ENCODE results near the gene SLC51B.
"Not testable (repeated sequence)": the region's sequence is repeated elsewhere in the genome, so short reads cannot be mapped to it uniquely, and the experiment has no call there.

The SLC51B gene

DNA sequence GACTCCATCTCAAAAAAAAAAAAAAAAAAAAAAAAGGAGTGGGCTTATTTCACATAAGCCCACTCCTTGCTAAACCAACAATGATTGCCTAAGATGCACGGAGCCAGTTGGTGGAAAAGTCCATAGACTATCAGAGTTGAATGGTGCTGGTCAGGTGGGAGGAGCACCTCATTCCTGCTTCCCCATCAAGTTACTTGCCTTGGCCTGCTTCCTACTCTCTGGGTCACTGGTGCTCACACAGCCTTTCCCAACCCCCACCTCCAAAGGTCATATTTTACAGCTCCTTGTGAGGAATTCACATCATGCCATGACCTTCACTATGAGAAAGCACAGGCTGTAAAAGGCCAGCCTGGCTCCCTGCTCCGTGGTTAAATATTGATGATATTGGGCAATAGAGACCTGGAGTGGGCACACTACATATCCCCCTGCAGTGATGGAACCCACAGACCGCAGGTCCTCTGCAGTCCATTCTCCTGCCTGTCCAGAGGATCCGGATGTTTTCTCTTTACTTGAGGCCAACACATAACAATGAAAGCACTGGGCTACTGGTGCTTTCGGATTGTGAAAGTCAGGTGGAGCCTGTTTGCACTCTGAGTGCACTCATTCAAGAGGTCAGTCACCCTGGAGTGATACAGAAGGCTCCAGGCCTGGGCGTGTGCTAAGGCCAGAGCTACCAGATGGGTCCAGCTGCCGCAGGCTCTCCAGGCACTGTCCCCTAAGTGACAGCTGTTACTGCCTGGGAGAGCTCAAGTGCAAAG is at the start of gene SLC51B:
Gene SLC51B (plus strand): TSS at position 664 of the 758 bp plus-strand sequence. CDS start 4,618 bp downstream, outside the sequence.
- DNase-seq (ENCODE audit: low read depth, low spot score) = no peak

DNA sequence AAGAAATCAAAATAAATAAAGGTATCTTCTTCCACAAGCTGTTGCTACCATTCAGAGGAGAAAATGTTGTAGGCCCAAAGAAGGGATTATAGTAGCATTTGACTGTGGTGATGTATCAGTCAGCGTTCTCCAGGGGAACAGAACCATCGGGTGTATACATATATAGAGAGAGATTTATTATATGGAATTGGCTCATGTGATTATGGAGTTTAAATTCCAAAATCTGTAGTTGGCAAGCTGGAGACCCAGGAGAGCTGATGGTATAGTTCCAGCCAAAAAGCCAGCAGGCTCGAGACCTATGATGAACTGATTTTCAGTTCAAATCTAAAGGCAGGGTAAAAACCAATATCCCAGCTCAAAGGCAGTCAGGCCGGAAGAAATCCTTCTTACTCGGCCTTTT is 48.1 kb upstream of the SLC51B start:
- DNase-seq (ENCODE audit: low read depth, low spot score) = no peak

DNA sequence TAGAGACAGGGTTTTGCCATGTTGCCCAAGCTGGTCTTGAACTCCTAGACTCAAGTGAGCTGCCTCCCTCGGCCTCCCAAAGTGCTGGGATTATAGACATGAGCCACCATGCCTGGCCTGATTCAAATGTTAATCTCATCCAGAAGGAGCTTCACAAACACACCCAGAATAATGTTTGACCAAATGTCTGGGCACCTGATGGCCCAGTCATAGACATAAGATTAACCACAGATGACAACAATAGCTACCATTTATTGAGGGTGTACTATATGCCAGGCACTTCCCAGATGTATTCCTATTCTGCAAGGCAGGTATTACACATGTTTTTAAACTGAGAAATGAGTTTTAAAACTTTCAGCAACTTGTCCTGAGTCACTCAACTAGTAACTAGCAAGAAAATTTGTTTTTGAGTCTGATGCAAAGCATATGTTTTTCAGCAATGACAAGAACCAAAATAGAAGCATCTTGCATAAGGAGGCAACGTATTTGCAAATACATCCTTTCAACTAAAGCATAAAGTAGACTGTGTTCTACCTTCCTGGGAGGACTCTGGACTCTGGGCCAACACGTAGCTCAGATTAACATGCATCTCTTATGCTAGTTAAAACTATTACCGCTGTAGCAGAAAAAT is 47.3 kb upstream of the SLC51B start:
- no peak for DNase-seq (ENCODE audit: low read depth, low spot score)

DNA sequence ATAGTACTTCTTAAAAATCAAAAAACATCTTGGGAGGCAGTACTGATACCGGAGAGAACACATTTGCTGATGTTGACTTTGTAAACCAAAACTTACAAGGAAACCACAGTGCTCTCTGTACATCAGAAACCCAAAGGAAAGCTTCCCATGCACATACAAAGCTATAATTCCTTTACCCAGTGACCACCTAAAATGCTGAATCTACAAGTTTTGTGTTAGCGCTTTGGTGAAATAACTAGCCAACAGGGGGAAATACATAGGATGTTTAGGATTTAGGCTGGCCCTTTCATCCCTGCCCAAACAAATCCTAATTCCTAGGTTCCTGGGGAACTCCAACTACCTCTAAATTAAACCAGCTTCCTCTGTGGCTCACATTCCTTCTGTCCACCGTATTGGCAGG is 40.2 kb upstream of the SLC51B start:
- no peak for DNase-seq (ENCODE audit: low read depth, low spot score)

GRCh38 chr15:65006876-65007275 is 38.3 kb upstream of the SLC51B start:
- DNase-seq (ENCODE audit: low read depth, low spot score) = no peak

DNA sequence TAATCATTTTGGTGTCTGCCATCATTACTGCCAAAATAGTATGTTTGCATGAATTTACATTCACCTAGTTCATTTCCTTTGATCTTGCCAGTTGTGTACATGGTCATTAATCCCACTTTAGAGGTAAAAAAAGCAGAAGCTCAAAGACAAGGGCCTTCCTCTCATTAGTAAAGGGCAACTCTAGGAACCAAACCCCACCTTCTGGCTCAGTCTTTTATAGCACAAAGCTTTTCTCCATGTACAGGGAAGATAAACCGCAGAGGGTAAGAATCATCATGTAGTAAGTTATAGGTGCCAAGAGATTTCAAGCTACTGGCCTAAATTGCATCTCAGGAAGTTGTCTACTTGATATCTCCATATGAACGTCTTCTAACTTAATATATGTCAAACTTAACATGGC is 36.2 kb upstream of the SLC51B start:
- no peak for DNase-seq (ENCODE audit: low read depth, low spot score)

DNA sequence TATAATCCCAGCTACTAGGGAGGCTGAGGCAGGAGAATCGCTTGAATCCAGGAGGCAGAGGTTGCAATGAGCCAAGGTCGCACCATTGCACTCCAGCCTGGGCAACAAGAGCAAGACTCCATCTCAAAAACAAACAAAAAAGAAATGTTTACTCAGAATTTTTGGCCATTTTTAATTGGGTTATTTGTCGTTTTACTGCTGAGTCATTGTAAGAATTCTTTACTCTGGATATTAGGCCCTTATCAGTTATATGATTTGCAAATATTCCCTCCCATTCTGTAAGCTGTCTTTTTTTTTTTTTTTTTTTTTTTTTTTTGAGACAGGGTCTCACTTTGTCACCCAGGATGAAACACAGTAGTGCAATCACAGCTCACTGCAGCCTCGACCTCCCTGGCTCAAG is 34.0 kb upstream of the SLC51B start:
- DNase-seq (ENCODE audit: low read depth, low spot score) = not testable (repeated sequence)

GRCh38 chr15:65020419-65020818 is 24.8 kb upstream of the SLC51B start:
- no peak for DNase-seq (ENCODE audit: low read depth, low spot score)

- DNase-seq (ENCODE audit: low read depth, low spot score) = no peak
Measured at GRCh38 chr15:65021488-65021887, 23.7 kb upstream of the SLC51B start.

DNA sequence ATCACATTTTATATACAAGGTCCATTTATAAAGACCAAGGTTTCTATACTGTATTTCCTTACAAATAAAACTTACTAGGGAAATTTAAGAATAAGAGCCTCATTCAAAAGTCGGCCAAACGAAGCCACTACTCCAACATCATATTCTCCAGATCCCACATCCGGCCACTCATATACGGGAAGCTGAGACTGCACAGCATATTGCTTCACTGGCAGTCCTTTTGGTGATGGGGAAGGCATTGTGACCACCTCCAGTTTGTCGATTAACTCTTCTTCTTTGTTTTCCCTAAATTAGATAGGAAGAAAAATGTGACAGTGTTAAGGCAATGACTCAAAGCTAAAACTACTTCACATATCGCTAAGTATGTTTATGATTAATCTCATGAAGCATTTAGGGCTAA is 18.4 kb upstream of the SLC51B start:
- DNase-seq (ENCODE audit: low read depth, low spot score) = no peak

DNA sequence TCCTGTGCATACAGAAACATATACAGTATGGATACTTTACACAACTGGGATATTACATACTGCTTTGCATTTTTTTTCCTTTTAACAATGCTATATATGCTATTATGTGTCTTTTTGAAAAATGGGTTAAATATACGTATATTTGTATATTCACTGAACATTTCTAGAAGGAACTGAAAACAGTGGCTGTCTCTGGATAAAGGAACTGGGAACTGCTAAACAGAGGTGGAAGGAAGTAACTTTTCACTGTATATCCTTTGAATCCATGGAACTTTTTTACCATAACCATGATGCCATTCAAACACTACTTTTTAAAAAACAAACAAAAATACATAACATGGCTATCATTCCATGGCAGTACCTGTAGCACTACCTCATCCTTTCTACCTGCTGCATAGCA is 17.6 kb upstream of the SLC51B start:
- DNase-seq (ENCODE audit: low read depth, low spot score) = no peak

DNA sequence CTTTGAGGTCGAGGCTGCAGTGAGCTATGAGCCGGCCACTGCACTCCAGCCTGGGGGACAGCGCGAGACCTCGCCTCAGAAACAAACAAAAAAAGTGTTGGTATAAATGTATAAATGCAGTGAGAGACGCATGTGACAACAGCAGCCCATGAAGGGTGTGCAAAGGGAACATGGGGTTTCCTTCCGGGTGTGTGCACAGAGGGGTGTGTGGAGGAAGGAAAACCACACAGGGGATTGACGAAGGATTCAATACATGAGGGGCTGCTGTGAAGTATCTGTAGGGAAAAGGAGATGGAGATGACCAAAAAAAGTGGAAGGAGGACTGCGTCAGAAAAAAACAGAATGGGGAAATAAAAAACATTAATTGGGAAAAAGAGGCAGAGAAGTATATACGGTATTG is 16.8 kb upstream of the SLC51B start:
- DNase-seq (ENCODE audit: low read depth, low spot score) = no peak

GRCh38 chr15:65028921-65029735 is 16.1 kb upstream of the SLC51B start, which contains the start of gene MTFMT:
Gene MTFMT, minus strand, starts transcription at chr15:65029639. Its CDS starts 26 bp downstream, at chr15:65029613.
- no peak for DNase-seq (ENCODE audit: low read depth, low spot score)

DNA sequence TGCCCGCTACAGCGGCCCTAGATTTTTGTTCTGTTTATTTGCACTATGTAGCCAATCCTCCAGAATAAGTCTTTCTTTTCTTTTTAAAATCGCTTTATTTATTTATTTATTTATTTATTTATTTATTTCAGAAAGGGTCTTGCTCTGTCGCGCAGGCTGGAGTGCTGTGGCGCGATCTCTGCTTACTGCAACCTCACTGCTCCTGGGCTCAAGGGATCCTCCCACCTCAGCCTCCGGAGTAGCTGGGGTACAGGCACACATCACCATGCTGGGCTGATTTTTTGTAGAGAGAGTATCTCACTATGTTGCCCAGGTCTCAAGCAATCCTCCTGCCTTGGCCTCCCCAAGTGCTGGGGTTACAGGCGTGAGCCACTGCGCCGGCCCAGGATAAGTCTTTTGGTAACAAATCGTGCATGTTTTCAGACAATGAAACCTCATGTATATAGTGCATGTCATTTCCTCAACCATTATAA is 15.4 kb upstream of the SLC51B start:
- no peak for DNase-seq (ENCODE audit: low read depth, low spot score)

GRCh38 chr15:65032801-65033537 is 12.2 kb upstream of the SLC51B start:
- peak; percentile 86 for DNase-seq (ENCODE audit: low read depth, low spot score)

GRCh38 chr15:65033659-65034269 is 11.4 kb upstream of the SLC51B start:
- DNase-seq (ENCODE audit: low read depth, low spot score) = no peak

- DNase-seq (ENCODE audit: low read depth, low spot score) = no peak
Measured at GRCh38 chr15:65034719-65035118, 10.5 kb upstream of the SLC51B start.

DNA sequence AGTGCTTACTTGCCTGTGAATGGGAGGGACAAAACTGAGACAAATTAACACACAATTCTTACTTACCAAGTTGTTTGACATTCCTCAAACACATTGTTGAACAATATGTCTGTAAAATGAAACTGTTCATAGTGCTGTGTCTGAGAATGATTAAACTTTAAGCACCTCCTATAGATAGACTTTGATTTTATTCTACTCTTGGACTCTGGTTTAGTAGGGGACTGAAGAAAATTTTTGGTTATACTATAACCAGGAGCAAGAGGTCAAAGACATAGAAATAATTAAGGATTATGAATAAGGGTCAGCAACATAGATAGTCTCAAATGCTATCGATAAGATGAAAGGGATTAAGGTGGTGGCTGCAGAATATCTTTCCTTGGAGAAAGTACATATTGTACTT is 7.9 kb upstream of the SLC51B start:
- DNase-seq (ENCODE audit: low read depth, low spot score) = no peak

DNA sequence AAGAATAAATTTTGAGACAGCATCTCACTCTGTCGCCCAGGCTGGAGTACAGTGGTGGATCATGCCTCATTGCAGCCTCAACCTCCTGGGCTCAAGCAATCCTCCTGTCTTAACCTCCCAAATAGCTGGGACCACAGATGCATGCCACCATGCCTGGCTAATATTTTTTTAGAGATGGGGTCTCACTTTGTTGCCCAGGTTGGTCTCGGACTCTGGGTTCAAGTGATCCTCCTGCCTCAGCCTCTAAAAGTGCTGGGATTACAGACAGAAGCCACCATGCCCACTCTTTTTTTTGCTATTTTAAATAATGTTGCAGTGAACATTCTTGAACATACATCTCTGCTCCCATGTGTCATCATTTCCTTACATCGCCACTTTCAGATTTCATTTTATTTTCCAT is 6.8 kb upstream of the SLC51B start:
- no peak for DNase-seq (ENCODE audit: low read depth, low spot score)

DNA sequence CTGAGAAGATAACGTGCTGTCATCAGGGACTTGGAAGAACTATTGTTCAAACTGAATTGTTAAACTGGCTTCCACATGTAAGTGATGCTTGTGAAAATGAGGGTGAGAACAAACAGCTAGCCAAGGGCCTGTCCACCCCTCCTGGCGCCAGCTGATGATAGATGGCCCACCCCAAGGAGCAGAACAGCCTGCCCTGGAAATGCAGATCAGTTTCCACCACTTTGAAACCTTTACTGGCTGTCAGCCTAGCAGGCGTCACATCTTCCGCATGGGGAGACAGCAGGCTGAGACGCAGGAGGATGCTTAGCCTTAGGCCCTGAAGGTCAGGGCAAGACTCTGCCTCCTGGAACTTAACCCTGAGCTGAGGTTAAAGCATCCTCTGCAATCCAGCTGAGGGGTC is 6.4 kb upstream of the SLC51B start:
- DNase-seq (ENCODE audit: low read depth, low spot score) = no peak

GRCh38 chr15:65040461-65040860 is 4.7 kb upstream of the SLC51B start:
- no peak for DNase-seq (ENCODE audit: low read depth, low spot score)
